Vagina (tissue), 2 donors: ENCODE measurements around the gene TRAPPC5. TPM values are rescaled to one million over a fixed set of nuclear protein-coding genes. Genes with fewer than 3 reads are reported as not detected.

Experiments
- DNase-seq, 2 donors: peaks; one replicate each; pipeline ENCODE4 v3.0.0-alpha.2; 2017; ENCODE audit errors: extremely low spot score in 2 of 2
- H3K27ac ChIP-seq: fragments of 200-600 bp; sonication (generic); one replicate; pipeline ENCODE4 v1.5.1; 2019
- H3K27me3 ChIP-seq: fragments of 200-600 bp; sonication (generic); one replicate; pipeline ENCODE4 v1.5.1; 2019
- H3K36me3 ChIP-seq, 2 donors: fragments of 200-600 bp; sonication (generic); one replicate each; pipeline ENCODE4 v1.5.1; 2017 to 2019
- H3K4me1 ChIP-seq: fragments of 200-600 bp; sonication (generic); one replicate; pipeline ENCODE4 v1.5.1; 2019
- H3K4me3 ChIP-seq, 2 donors: fragments of 200-600 bp; sonication (generic); 1 replicate in 1 of 2; 2 replicates in 1 of 2; pipeline ENCODE4 v1.5.1; 2016 to 2019
- H3K9me3 ChIP-seq: fragments of 200-600 bp; sonication (generic); one replicate; pipeline ENCODE4 v1.5.1; 2019
- POLR2A ChIP-seq, 2 donors: fragments of 450-650 bp; IDR thresholded peaks; one replicate each; pipeline ENCODE4 v1.6.1; 2017; ENCODE audit warnings: antibody characterized with exemption in 2 of 2, mild to moderate bottlenecking in 2 of 2, moderate library complexity in 2 of 2
- POLR2AphosphoS5 ChIP-seq, 2 donors: sonication (generic); formaldehyde crosslinking; IDR thresholded peaks; one replicate each; pipeline ENCODE4 v1.9.0; 2017; ENCODE audit warnings: antibody characterized with exemption in 2 of 2, mild to moderate bottlenecking in 2 of 2, low read depth in 1 of 2; ENCODE audit not compliant: insufficient read depth in 1 of 2
- intact Hi-C: fragments of 100-400 bp; cut with DNase I; formaldehyde crosslinking; loops from one replicate; pipeline ENCODE4 v1.15.1; 2023
- total RNA-seq: library from RNA; depleted of rRNA; stranded (reverse); fragments of >200 nt; gene quantifications from one replicate; pipeline ENCODE4 v1.2.3, GENCODE V29; 2016
- TF ChIP-seq, protein P1 (sequence below), 3 experiments: fragments of 450-650 bp in 2 of 3; fragments of 200-600 bp in 1 of 3; sonication (generic) in 1 of 3; IDR thresholded peaks; one replicate each; pipeline ENCODE4 v1.5.1; 2017 to 2019; ENCODE audit warnings: antibody characterized with exemption in 3 of 3, mild to moderate bottlenecking in 2 of 3, moderate library complexity in 2 of 3

The TRAPPC5 gene
- total RNA-seq, 1 donor from 2014 or later: 87.2 TPM

DNA sequence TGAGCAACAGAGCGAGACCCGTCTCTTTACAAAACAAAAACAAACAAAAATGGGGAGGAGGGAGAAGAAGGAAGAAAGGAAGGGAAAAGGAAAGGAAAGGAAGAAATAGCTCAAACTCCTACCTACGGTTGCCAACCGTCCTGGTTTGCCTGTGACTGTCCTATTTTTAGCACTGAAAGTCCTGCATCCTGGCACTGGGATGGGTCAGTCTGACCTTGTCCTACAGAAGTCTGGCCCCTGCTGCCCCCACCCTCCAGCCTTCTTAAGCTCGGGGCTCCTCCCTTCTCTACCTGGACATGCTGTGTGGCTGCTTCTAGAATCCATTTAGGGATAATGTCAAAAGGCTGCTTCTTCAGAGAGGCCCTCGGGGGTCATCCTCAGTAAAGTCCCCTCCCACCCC, 45.0 kb upstream of the TRAPPC5 start:
- peaks cover 8% of the 10 kb centered on the region for H3K27me3 ChIP-seq
- H3K36me3 ChIP-seq: no peaks in the 10 kb centered on the region
- H3K4me1 ChIP-seq: peaks cover 15% of the 10 kb centered on the region
- no peak overlapping the region for H3K4me3 ChIP-seq
- no peak overlapping the region for H3K27ac ChIP-seq
- no peaks in the 10 kb centered on the region for H3K9me3 ChIP-seq
- no peak for DNase-seq
- intact Hi-C loops: no loop called here
- no peak for TF ChIP-seq POLR2A (IDR thresholded peaks at IDR 0.05)

DNA sequence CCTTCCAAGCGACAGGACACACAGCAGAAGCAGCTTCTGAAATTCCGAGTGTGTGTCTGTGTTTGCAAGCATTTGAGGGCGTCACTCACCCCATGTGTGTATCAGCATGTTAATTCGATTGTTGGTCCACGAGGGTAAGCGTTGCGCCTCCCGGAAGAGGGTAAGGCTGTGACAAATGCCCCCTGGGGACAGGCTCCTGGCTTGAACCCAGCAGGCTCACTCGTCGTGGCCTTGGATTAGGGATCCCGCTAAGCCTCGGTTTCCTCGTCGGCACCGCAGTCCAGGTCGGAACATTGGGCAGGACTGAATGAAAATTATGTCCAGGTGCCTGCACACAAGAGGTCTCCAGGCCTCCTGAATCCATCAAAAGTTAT, 44.3 kb upstream of the TRAPPC5 start:
- Histone ChIP-seq H3K27ac (no peak overlapping the region), H3K4me3 (peak overlapping the region; percentile 41 to 60), H3K9me3 (no peaks in the 10 kb centered on the region), H3K36me3 (no peaks in the 10 kb centered on the region), H3K4me1 (peaks cover 9% of the 10 kb centered on the region), H3K27me3 (peaks cover 8% of the 10 kb centered on the region)
- intact Hi-C loops: no loop called here
- TF ChIP-seq POLR2A (IDR thresholded peaks at IDR 0.05) (no peak), POLR2AphosphoS5 (IDR thresholded peaks at IDR 0.05; ENCODE audit: insufficient read depth in 1 of 2, low read depth in 1 of 2) (no peak)
- TF ChIP-seq, protein P1, sequence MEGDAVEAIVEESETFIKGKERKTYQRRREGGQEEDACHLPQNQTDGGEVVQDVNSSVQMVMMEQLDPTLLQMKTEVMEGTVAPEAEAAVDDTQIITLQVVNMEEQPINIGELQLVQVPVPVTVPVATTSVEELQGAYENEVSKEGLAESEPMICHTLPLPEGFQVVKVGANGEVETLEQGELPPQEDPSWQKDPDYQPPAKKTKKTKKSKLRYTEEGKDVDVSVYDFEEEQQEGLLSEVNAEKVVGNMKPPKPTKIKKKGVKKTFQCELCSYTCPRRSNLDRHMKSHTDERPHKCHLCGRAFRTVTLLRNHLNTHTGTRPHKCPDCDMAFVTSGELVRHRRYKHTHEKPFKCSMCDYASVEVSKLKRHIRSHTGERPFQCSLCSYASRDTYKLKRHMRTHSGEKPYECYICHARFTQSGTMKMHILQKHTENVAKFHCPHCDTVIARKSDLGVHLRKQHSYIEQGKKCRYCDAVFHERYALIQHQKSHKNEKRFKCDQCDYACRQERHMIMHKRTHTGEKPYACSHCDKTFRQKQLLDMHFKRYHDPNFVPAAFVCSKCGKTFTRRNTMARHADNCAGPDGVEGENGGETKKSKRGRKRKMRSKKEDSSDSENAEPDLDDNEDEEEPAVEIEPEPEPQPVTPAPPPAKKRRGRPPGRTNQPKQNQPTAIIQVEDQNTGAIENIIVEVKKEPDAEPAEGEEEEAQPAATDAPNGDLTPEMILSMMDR (IDR thresholded peaks at IDR 0.05): no peak
- no peak for DNase-seq

DNA sequence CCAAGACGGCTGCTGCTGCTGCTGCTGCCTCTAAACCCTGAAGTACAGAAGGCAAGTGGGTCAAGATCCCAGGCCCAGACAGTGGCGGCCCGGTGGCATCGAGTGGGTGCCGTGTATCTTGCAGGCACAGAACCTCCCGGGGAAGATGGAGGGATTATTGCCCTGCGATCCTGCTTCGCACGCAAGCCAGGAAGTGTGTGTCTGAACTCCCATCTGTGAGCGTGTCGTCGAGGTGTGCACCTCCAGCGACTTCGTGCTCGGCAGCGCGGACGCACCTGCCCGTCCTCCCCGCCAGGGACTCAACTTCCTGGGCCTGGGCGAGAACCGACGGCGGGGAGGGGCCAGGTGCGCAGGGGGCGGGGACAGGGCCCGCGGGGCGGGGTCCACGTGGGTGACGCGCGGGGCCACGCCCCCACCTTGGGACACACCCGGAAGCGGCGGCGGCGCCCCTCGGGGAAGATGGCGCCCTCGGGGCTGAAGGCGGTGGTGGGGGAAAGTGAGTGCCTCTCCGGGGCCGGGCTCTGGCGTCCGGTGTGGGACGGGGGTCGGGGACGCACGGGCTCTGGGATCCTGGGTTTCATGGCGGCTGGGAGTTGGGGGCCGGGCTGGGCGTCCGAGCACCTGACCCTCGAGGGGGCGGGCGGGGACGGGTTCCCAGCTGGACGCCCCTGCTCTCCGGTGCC, 43.8 kb upstream of the TRAPPC5 start, which contains the start of gene STXBP2:
Gene STXBP2 (plus strand): TSS at position 420 of the 683 bp plus-strand sequence. CDS start 40 bp downstream, at position 460.
- Histone ChIP-seq H3K27ac (peak within 1 kb of the TSS; percentile 76), H3K9me3 (no peaks in the 10 kb centered on the region), H3K27me3 (peaks cover 8% of the 10 kb centered on the region), H3K4me1 (peaks cover 6% of the 10 kb centered on the region), H3K36me3 (no peaks in the 10 kb centered on the region), H3K4me3 (peak within 1 kb of the TSS; percentile 41 to 60)
- peak in 1 of 2 donors; percentile 41 for TF ChIP-seq POLR2AphosphoS5 (IDR thresholded peaks at IDR 0.05; ENCODE audit: insufficient read depth in 1 of 2, low read depth in 1 of 2)
- peak in 1 of 2 donors; percentile 26 for TF ChIP-seq POLR2A (IDR thresholded peaks at IDR 0.05)
- TF ChIP-seq, protein P1 (IDR thresholded peaks at IDR 0.05): peak in 1 of 3 experiments; percentile 27
- DNase-seq: peak in 1 of 2 donors; percentile 98
- intact Hi-C loops: no loop called here

DNA sequence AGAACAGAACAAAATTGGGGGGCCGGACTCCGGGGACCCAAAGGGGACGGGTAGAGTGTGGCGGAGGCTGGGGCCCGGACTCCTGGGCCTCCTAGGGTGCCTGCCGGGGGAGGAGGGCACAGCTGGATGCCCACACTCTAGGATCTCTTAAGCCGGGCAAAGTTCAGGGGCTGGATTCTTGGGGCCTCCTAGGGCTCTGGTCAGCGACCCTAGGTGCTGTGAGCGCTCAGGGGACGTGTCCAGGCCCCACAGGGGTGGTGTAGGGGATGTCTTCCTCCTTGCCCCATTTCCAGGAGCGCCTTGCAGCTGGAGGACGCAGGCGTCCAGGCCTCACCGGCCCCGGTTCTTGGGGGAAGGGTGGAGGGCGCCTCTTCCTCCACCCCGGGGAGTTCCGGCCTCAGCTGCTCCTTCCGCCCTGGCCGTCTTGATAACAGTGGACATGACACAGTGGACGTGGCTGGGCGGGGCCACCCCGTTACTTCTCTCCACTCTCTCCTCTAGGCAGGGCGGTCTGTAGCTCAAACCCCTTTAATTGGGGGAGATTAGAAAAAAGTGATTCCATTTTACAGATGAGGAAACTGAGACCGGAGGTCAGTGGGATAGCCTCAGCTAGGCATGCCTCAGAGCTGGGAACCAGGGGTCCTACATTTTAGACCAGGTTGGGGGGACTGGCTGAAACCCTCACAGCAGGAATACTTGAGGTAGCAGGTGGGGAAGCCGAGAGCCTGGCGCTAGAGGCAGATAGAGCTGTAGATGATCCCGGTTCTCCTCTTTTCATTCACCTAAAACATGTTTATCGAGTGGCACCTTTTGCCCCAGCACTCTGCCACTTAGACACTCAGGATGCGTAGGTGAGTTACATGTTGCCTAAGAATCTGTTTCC, 43.0 kb upstream of the TRAPPC5 start:
- intact Hi-C loops: no loop called here
- H3K9me3 ChIP-seq: no peaks in the 10 kb centered on the region
- no peaks in the 10 kb centered on the region for H3K36me3 ChIP-seq
- peak overlapping the region; percentile 41 to 60 for H3K4me3 ChIP-seq
- peaks cover 8% of the 10 kb centered on the region for H3K27me3 ChIP-seq
- TF ChIP-seq POLR2AphosphoS5 (IDR thresholded peaks at IDR 0.05; ENCODE audit: insufficient read depth in 1 of 2, low read depth in 1 of 2): no peak
- no peak for TF ChIP-seq POLR2A (IDR thresholded peaks at IDR 0.05)
- TF ChIP-seq, protein P1 (IDR thresholded peaks at IDR 0.05): no peak
- H3K4me1 ChIP-seq: peaks cover 6% of the 10 kb centered on the region
- peak overlapping the region; percentile 76 for H3K27ac ChIP-seq
- DNase-seq: no peak

DNA sequence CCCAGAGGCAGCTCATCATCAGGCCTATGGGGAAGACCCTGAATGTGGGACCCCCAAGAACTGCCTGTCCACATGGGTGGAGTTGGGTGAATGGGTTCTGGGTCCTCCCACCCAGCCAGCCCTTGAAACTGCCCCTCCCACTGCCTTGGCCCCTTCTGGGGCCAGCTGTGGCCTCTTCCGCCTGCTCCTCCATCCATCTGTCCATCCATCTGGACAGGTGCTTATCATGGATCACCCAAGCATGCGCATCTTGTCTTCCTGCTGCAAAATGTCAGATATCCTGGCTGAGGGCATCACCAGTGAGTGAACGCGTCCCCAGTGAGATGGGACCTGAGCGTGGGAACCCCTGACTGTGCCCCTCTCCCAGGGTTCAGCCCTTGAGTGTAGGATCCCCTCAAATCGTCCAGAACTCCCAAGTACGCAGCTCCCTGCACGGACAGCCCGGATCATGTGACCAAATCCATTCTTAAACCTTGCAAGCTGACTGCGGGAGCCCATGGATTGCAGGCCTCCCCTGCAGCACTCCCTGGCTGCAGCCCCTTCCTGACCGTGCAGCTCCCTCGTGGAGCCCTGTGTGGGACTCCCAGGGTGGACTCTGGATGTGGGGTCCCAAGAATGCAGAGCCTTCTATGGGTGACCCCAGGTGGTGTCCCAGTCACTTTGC, 41.7 kb upstream of the TRAPPC5 start:
- Histone ChIP-seq H3K4me3 (no peak overlapping the region), H3K36me3 (no peaks in the 10 kb centered on the region), H3K4me1 (peaks cover 6% of the 10 kb centered on the region), H3K27me3 (peaks cover 8% of the 10 kb centered on the region), H3K9me3 (no peaks in the 10 kb centered on the region), H3K27ac (no peak overlapping the region)
- intact Hi-C loops: no loop called here
- DNase-seq: no peak
- TF ChIP-seq, protein P1 (IDR thresholded peaks at IDR 0.05): no peak
- TF ChIP-seq POLR2AphosphoS5 (IDR thresholded peaks at IDR 0.05; ENCODE audit: insufficient read depth in 1 of 2, low read depth in 1 of 2) (no peak), POLR2A (IDR thresholded peaks at IDR 0.05) (no peak)
